Transverse colon (tissue), 3 donors: ENCODE measurements around the gene KRT81.
"Not testable (repeated sequence)": the region's sequence is repeated elsewhere in the genome, so short reads cannot be mapped to it uniquely, and the experiment has no call there.

Source experiments
- POLR2A ChIP-seq: fragments of 450-650 bp; IDR thresholded peaks from one replicate; pipeline ENCODE4 v1.6.1; 2016; ENCODE audit warnings: antibody characterized with exemption, mild to moderate bottlenecking, moderate library complexity
- TF ChIP-seq, protein P1 (sequence below), 5 experiments: fragments of 200-600 bp in 3 of 5; fragments of 450-650 bp in 2 of 5; sonication (generic) in 3 of 5; IDR thresholded peaks; 1 replicate in 2 of 5; 2 replicates in 3 of 5; pipeline ENCODE4 v1.5.1; 2016 to 2017; ENCODE audit warnings: antibody characterized with exemption in 5 of 5, inconsistent platforms in 3 of 5, mild to moderate bottlenecking in 2 of 5, moderate library complexity in 1 of 5

DNA sequence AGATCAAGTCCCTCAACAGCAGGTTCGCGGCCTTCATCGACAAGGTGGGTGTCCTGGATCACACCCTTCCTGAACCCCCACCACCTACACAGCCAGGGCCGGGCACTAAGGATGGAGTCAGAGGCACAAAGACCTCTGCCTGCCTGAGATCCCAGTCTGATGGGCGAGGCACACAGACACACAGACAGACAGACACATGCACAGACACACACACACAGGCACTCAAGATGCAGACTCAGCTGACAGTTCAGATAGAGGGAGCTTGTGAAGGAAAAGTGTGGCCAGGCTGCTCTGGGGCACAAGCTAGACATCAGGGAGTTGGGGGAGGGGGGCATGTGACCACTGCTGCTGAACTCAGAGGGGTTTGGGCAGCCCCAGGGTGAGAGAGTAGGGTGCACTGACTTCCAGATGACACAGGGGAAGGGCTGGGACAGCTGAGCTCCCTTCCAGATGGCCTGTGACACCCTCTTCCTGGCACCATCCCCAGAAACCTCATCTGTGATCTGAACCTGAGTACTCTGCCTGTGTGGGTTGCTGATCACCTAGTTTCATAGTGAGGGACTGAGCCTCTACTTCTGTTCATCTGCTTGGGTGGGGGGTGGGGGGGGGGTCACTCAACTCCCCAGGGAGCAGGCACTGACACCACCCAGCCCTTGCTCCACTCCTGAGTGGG, 11.0 kb upstream of the KRT81 start:
- TF ChIP-seq, protein P1, sequence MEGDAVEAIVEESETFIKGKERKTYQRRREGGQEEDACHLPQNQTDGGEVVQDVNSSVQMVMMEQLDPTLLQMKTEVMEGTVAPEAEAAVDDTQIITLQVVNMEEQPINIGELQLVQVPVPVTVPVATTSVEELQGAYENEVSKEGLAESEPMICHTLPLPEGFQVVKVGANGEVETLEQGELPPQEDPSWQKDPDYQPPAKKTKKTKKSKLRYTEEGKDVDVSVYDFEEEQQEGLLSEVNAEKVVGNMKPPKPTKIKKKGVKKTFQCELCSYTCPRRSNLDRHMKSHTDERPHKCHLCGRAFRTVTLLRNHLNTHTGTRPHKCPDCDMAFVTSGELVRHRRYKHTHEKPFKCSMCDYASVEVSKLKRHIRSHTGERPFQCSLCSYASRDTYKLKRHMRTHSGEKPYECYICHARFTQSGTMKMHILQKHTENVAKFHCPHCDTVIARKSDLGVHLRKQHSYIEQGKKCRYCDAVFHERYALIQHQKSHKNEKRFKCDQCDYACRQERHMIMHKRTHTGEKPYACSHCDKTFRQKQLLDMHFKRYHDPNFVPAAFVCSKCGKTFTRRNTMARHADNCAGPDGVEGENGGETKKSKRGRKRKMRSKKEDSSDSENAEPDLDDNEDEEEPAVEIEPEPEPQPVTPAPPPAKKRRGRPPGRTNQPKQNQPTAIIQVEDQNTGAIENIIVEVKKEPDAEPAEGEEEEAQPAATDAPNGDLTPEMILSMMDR (IDR thresholded peaks at IDR 0.05) = not testable (repeated sequence)
- not testable (repeated sequence) for TF ChIP-seq POLR2A
